Measurements from ENCODE around the gene KRTAP4-1. TPM values are rescaled to one million over a fixed set of nuclear protein-coding genes. Genes with fewer than 3 reads are reported as not detected.

Gene KRTAP4-1
- total RNA-seq, 1 experiment from 2014 or later: not detected

DNA sequence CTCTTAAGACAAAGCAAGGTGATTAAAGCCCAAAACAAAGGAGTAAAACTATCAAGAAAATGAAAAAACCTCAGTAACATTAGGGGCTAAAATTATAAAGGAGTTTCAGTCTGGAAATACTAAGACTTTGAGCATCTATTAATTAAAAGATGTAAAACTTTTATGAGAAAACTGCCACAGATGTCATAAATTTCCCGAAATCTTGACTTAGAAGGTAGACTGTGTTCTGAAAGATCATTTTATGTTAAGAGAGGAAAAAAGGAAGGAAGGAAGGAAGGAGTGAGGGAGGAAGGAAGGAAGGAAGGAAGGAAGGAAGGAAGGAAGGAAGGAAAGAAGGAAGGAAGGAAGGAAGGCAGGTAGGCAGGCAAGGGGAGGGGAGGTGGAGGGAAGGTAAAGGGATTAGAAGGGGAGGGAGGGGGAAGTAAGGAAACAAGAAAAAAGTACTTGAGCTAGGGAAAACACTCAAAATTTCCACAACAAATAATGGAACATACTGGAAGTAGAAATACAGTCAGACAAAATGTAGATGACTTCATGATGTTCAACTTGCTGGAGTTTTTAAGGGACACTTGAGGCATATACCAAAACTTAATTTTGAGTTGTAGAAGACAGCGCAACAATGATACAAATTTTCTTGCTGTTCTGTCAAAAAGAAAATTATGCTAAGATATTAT lies 37.0 kb downstream of the KRTAP4-1 start:
- H3K27ac Mint-ChIP-seq (ENCODE audit: low read depth, unreplicated experiment): no peak overlapping the region
- intact Hi-C loops (cut with micrococcal nuclease): no loop called here
- POLR2A ChIA-PET: no interaction called here

DNA sequence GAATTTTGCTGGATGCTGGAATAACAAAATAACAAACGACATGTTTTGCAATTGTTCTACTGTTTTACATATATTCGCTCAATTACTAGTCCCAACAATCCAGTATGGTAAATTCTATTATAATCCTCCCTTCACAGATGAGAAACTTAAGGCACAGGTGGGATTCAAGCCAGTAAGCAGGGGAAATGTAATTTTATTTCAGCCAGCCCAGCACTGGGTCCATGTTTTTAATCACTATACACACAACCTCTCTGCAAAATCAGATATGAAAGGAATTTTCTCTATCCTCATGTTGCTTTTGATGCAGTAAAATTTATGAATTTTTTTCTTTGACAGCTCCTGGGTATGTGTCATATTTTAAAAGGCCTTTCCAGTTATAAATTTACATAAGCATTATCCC lies 39.5 kb downstream of the KRTAP4-1 start:
- peaks cover 20% of the 10 kb centered on the region for H3K9me3 Mint-ChIP-seq (ENCODE audit: unreplicated experiment)
- H3K4me3 Mint-ChIP-seq (ENCODE audit: unreplicated experiment): no peak overlapping the region
- TF ChIP-seq, protein P1, sequence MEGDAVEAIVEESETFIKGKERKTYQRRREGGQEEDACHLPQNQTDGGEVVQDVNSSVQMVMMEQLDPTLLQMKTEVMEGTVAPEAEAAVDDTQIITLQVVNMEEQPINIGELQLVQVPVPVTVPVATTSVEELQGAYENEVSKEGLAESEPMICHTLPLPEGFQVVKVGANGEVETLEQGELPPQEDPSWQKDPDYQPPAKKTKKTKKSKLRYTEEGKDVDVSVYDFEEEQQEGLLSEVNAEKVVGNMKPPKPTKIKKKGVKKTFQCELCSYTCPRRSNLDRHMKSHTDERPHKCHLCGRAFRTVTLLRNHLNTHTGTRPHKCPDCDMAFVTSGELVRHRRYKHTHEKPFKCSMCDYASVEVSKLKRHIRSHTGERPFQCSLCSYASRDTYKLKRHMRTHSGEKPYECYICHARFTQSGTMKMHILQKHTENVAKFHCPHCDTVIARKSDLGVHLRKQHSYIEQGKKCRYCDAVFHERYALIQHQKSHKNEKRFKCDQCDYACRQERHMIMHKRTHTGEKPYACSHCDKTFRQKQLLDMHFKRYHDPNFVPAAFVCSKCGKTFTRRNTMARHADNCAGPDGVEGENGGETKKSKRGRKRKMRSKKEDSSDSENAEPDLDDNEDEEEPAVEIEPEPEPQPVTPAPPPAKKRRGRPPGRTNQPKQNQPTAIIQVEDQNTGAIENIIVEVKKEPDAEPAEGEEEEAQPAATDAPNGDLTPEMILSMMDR (IDR thresholded peaks at IDR 0.05; ENCODE audit: unreplicated experiment): no peak
- intact Hi-C loops (cut with micrococcal nuclease): no loop called here
- no TSS peak for BruUV-seq (replicated peaks)
- no peaks in the 10 kb centered on the region for H3K36me3 Mint-ChIP-seq (ENCODE audit: insufficient read depth, unreplicated experiment)
- ChIA-PET CTCF (no interaction called here), POLR2A (no interaction called here)
- no peak overlapping the region for H3K27ac Mint-ChIP-seq (ENCODE audit: low read depth, unreplicated experiment)
- H3K27me3 Mint-ChIP-seq (ENCODE audit: insufficient read depth, unreplicated experiment): no peaks in the 10 kb centered on the region
- peaks cover 6% of the 10 kb centered on the region for H3K4me1 Mint-ChIP-seq (ENCODE audit: insufficient read depth, unreplicated experiment)
- no peak for DNase-seq (ENCODE audit: unreplicated experiment)

More for the DNA sequence above, 37.0 kb downstream of the KRTAP4-1 start:
- peaks cover 15% of the 10 kb centered on the region for H3K9me3 Mint-ChIP-seq (ENCODE audit: unreplicated experiment)
- TF ChIP-seq, protein P1 (IDR thresholded peaks at IDR 0.05; ENCODE audit: unreplicated experiment): no peak
- H3K4me3 Mint-ChIP-seq (ENCODE audit: unreplicated experiment): no peak overlapping the region
- no peaks in the 10 kb centered on the region for H3K36me3 Mint-ChIP-seq (ENCODE audit: insufficient read depth, unreplicated experiment)
- no peak for DNase-seq (ENCODE audit: unreplicated experiment)
- CTCF ChIA-PET: no interaction called here
- H3K4me1 Mint-ChIP-seq (ENCODE audit: insufficient read depth, unreplicated experiment): no peaks in the 10 kb centered on the region
- H3K27me3 Mint-ChIP-seq (ENCODE audit: insufficient read depth, unreplicated experiment): no peaks in the 10 kb centered on the region
- BruUV-seq (replicated peaks): no TSS peak

DNA sequence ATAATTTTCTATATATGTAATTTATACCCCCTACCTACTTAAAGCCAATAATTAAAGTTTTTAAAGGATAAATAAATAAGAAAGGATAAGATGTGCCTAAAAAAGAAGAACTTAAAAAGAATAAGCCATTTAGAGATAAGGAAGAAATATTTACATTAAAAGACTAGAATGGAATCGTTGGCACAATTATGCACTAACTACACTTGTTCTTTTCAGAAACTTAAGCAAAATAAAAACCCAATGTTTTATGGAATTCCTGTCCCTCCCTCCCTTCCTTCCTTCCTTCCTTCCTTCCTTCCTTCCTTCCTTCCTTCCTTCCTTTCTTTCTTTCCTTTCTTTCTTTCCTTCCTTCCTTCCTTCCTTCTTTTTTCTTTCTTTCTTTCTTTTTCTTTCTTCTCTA lies 39.9 kb downstream of the KRTAP4-1 start:
- TF ChIP-seq, protein P1 (IDR thresholded peaks at IDR 0.05; ENCODE audit: unreplicated experiment): no peak
- Mint-ChIP-seq H3K27ac (ENCODE audit: low read depth, unreplicated experiment) (no peak overlapping the region), H3K27me3 (ENCODE audit: insufficient read depth, unreplicated experiment) (no peaks in the 10 kb centered on the region), H3K4me3 (ENCODE audit: unreplicated experiment) (no peak overlapping the region), H3K36me3 (ENCODE audit: insufficient read depth, unreplicated experiment) (peaks cover under 1% of the 10 kb centered on the region), H3K4me1 (ENCODE audit: insufficient read depth, unreplicated experiment) (peaks cover 6% of the 10 kb centered on the region), H3K9me3 (ENCODE audit: unreplicated experiment) (peaks cover 20% of the 10 kb centered on the region)
- ChIA-PET POLR2A (no interaction called here), CTCF (no interaction called here)
- intact Hi-C loops (cut with micrococcal nuclease): no loop called here
- no TSS peak for BruUV-seq (replicated peaks)
- no peak for DNase-seq (ENCODE audit: unreplicated experiment)

DNA sequence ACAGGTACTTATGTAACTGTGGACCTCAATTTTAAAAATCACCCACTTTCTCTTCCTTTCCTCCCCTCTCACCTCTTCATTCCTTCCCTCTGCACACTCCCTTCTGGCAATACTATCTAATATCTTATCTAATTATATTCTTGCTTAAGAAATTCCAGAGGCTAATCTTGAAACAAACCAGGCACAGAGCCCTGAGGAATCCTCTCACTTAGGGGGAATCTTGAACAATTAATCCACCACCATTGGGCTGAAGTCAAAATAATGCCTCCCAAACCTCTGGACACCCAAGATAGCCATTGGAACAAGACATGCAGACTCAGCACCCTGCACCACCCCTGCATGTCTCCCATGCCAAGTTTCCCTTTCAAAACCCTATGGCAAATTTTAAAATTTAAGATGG lies 43.4 kb downstream of the KRTAP4-1 start:
- H3K9me3 Mint-ChIP-seq (ENCODE audit: unreplicated experiment): peaks cover 27% of the 10 kb centered on the region
- intact Hi-C loops (cut with micrococcal nuclease): loop anchor here (2.0 kb wide), 1 partner anchor 233 kb away; no protein-coding TSS in a partner anchor
- peaks cover 6% of the 10 kb centered on the region for H3K36me3 Mint-ChIP-seq (ENCODE audit: insufficient read depth, unreplicated experiment)
- no peak for DNase-seq (ENCODE audit: unreplicated experiment)
- peaks cover 6% of the 10 kb centered on the region for H3K4me1 Mint-ChIP-seq (ENCODE audit: insufficient read depth, unreplicated experiment)
- ChIA-PET POLR2A (interaction anchor here (0.9 to 1.7 kb wide), 3 partner anchors 9 to 325 kb away, joined by 3 to 5 read pairs (median 4); partner anchors contain the start of gene KRT32), CTCF (no interaction called here)
- no peak overlapping the region for H3K4me3 Mint-ChIP-seq (ENCODE audit: unreplicated experiment)
- no TSS peak for BruUV-seq (replicated peaks)
- no peaks in the 10 kb centered on the region for H3K27me3 Mint-ChIP-seq (ENCODE audit: insufficient read depth, unreplicated experiment)
- H3K27ac Mint-ChIP-seq (ENCODE audit: low read depth, unreplicated experiment): peak overlapping the region; percentile 3
- TF ChIP-seq, protein P1 (IDR thresholded peaks at IDR 0.05; ENCODE audit: unreplicated experiment): no peak

Data from MCF 10A (cell line).